ENCODE results near the gene CSF1R. TPM values are rescaled to one million over a fixed set of nuclear protein-coding genes. Genes with fewer than 3 reads are reported as not detected.

CSF1R gene
- total RNA-seq, 1 donor from 2014 or later, result not detected

- DNase-seq (ENCODE audit: low read depth in 2 of 2), result no peak
Measured at GRCh38 chr5:150026682-150027172, 59.6 kb downstream of the CSF1R start.

DNA sequence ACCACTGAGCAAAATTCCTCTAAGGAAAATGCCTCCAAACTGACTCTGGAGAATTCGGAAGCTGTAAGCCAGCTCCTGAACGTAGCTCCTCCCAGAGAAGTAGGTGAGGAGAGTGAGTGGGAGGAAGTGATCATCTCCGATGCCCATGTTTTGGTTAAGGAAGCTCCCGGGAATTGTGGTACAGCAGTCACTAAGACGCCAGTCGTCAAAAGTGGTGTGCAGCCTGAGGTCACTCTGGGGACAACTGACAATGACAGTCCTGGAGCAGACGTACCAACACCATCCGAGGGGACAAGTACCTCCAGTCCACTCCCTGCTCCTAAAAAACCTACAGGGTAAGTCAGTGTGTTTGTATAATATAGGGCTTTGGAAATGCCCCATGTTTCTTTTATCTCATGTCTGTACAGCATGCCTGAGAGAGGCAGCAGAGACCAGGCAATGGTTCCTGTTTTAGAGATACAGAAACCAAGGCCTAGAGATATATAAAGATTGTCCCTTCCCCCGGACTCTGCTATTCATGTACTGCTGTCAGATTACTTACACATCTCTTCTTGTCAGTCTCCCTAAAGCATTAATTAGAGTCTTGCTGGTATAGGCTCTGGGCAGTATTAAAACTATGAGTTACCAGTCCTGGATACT, 61.9 kb downstream of the CSF1R start:
- peak in 1 of 2 donors; percentile 22 for DNase-seq (ENCODE audit: low read depth in 2 of 2)

- no peak for DNase-seq (ENCODE audit: low read depth in 2 of 2)
Measured at GRCh38 chr5:150023136-150023535, 63.2 kb downstream of the CSF1R start.

DNA sequence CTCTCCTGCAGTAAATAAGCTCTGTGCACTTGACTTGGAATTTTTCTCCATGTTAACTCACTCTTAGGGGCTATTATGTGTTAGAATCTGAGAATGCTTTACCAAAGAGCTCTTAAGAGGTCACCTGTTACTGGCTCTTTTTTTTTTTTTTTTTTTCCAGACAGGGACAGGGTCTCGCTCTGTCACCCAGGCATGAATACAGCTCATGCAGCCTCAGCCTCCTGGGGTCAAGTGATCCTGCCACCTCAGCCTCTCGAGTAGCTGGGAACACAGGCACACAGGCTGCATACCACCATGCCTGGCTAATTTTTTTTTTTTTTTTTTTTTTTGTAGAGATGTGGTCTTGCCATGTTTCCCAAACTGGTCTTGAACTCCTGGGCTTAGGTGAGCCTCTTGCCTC, 63.7 kb downstream of the CSF1R start:
- DNase-seq (ENCODE audit: low read depth in 2 of 2), result no peak

DNA sequence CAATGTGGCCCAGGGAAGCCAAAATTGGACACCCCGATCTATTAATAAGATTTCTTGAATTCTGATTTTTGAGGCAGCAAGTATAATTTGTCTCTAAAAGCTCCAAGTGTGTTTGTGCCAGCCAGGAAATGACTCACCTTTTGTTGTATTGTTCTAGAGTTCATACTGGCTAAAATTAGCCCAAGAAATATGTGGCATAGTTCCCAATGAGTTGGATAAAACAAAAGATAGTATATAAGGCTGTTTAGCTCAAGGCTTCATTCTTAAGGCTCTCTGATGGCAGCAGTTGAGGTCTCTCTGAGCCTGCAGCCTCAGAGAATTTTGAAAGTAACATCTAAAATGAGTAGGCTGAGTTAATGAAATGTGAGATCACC, 64.2 kb downstream of the CSF1R start:
- DNase-seq (ENCODE audit: low read depth in 2 of 2), result peak; percentile 77 to 95

GRCh38 chr5:150021491-150022157, 64.7 kb downstream of the CSF1R start:
- DNase-seq (ENCODE audit: low read depth in 2 of 2), result peak in 1 of 2 donors; percentile 91

DNA sequence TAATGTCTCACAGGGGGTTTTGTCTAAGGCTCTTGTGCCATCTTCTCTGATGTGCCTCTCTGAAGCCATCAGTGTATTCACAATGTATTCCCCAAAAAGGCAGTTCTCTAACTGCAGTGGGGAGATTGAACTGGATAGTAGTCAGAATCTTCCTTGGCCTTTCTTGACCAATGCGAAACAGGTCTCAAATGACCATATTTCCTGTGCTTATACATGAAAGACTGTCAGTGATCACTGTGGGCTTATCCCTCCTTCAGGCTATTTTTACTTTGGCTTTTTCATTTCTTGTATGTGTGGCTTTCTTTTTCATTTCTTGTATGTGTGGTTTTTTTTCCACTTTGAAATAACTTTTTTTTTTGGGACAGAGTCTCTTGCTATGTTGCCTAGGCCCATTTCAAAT, 66.1 kb downstream of the CSF1R start:
- no peak for DNase-seq (ENCODE audit: low read depth in 2 of 2)

DNA sequence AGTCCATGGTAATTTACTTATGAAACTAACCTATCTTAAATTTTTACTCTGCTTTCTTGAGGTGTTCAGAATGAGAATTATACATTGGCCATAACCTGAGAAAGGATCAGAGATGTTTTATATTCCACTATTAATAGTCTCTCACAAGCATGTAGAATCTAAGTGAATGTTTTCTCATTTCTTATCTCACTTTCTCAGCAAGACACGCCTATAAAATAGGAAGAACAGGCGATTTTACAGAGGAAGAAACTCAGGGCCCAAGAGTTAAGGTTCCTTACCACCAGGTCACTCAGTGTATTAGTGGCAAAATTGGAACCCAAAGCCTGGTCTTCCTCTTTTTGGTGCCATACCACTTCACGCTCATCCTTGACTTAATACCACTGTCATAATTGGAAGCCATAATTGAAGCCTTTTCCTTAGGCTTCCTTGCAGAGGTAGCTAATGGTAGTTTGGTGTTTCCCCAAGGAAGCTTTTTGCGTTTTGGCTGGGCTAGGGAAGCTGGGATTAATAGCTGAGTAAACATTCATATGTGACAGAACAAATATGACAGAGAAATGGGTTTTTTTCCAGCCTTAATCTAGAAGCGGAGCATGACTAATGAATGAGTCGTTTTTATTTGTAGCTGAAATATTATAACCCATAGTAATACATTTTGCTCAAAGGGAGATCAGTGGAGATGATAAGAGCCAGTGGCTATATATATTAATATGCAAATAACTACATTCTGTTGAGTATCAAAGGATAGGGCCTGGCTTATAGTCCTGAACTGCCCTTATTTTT, 68.9 kb downstream of the CSF1R start:
- peak in 1 of 2 donors; percentile 43 for DNase-seq (ENCODE audit: low read depth in 2 of 2)

GRCh38 chr5:150016537-150016936, 69.8 kb downstream of the CSF1R start:
- DNase-seq (ENCODE audit: low read depth in 2 of 2), result no peak

GRCh38 chr5:150015415-150015814, 70.9 kb downstream of the CSF1R start:
- DNase-seq (ENCODE audit: low read depth in 2 of 2), result no peak

DNA sequence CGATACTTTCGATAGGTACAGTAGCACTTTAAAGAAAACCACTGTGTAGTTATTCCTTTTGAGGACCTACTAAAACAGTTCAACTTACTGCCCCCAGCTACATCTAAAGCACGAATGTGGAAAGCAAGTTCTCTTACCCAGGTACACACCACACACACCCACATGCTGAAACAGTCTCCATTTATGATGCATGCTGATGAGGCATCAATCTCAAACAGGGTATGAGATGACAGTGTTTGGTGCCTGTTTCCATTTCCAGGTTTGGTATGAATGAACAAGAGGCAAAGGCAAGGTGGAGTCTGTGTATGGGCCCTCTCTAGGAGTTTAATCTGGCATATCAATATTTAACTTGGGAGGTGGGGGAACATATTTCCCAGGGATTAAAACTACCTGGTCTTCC, 71.9 kb downstream of the CSF1R start:
- no peak for DNase-seq (ENCODE audit: low read depth in 2 of 2)

DNA sequence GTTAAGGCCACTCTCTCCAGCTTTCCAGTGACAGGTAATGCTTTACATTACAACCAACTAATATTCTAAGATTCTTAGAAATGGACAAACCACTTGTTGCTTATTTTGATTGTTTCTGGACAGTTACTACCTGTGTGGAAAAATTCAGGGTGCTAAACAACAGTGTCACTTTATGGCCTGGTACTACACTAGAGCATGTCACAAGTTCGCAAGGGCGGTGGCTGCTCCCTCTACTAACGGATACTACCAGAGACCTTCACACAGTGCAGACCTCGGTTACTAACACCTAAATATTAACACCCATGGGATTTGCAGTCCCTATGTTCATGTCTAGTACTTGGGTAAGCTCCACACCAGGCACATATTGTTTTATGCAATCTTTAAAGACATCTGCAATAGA, 72.4 kb downstream of the CSF1R start:
- DNase-seq (ENCODE audit: low read depth in 2 of 2), result no peak

- no peak for DNase-seq (ENCODE audit: low read depth in 2 of 2)
Measured at GRCh38 chr5:150009671-150010387, 76.5 kb downstream of the CSF1R start.

GRCh38 chr5:150007050-150007449, 79.3 kb downstream of the CSF1R start:
- DNase-seq (ENCODE audit: low read depth in 2 of 2), result no peak

- DNase-seq (ENCODE audit: low read depth in 2 of 2), result no peak
Measured at GRCh38 chr5:150006318-150006717, 80.0 kb downstream of the CSF1R start.

Other genes with a start within 250 kb of the CSF1R start
- gene PDE6A, start 141.8 kb downstream of the CSF1R start, total RNA-seq, result under 0.01 and 0.13 TPM in 2 replicates
- 17.1 and 20.0 TPM in 2 replicates for gene SLC26A2, start 125.8 kb downstream of the CSF1R start, total RNA-seq
- 3.6 and 5.3 TPM in 2 replicates for gene TIGD6, start 85.9 kb downstream of the CSF1R start, total RNA-seq
- gene HMGXB3, start 85.8 kb downstream of the CSF1R start, total RNA-seq, result 18.2 and 31.9 TPM in 2 replicates
- 5.0 and 14.3 TPM in 2 replicates for gene PDGFRB, start 69.3 kb upstream of the CSF1R start, total RNA-seq
- not detected in 2 replicates for gene CDX1, start 80.2 kb upstream of the CSF1R start, total RNA-seq
- not detected in 2 replicates for gene SLC6A7, start 103.5 kb upstream of the CSF1R start, total RNA-seq
- not detected in 2 replicates for gene CAMK2A, start 203.2 kb upstream of the CSF1R start, total RNA-seq
- gene ARSI, start 216.4 kb upstream of the CSF1R start, total RNA-seq, result under 0.01 TPM in 1 of 2 replicates, not detected in the other